Upper lobe of left lung (tissue), 6 donors: ENCODE results near the gene PDLIM5. TPM values are rescaled to one million over a fixed set of nuclear protein-coding genes. Genes with fewer than 3 reads are reported as not detected.

Experiments used
- ATAC-seq, 2 donors: fragments of 200-7000 bp; cut with Tn5 transposase; one replicate each; pipeline ENCODE4 v1.9.1; 2022; ENCODE audit warnings: mild to moderate bottlenecking in 2 of 2, moderate library complexity in 2 of 2; ENCODE audit not compliant: low FRiP score in 2 of 2
- DNase-seq, 2 donors: peaks; one replicate each; pipeline ENCODE4 v3.0.0-alpha.2; 2019 to 2020
- H3K27ac ChIP-seq, 4 donors: fragments of 200-600 bp; sonication (generic); one replicate each; pipeline ENCODE4 v1.5.1; 2016 to 2019
- H3K27me3 ChIP-seq, 4 donors: fragments of 200-600 bp; sonication (generic); one replicate each; pipeline ENCODE4 v1.5.1; 2017 to 2019
- H3K36me3 ChIP-seq, 4 donors: fragments of 200-600 bp; sonication (generic); one replicate each; pipeline ENCODE4 v1.5.1; 2016 to 2019
- H3K4me1 ChIP-seq, 4 donors: fragments of 200-600 bp; sonication (generic); one replicate each; pipeline ENCODE4 v1.5.1; 2018 to 2019
- H3K4me3 ChIP-seq, 4 donors: fragments of 200-600 bp; sonication (generic); one replicate each; pipeline ENCODE4 v1.5.1; 2017 to 2019; ENCODE audit warnings: mild to moderate bottlenecking in 2 of 4, moderate library complexity in 1 of 4
- H3K9me3 ChIP-seq, 4 donors: fragments of 200-600 bp; sonication (generic); one replicate each; pipeline ENCODE4 v1.5.1; 2018 to 2019
- EP300 ChIP-seq, 4 donors: sonication (generic); formaldehyde crosslinking; IDR thresholded peaks; one replicate each; pipeline ENCODE4 v1.5.1; 2017; ENCODE audit warnings: antibody characterized with exemption in 4 of 4, control low read depth in 2 of 4
- POLR2A ChIP-seq, 4 donors: fragments of 450-650 bp; IDR thresholded peaks; one replicate each; pipeline ENCODE4 v1.5.1; 2016 to 2017; ENCODE audit warnings: antibody characterized with exemption in 4 of 4, mild to moderate bottlenecking in 2 of 4
- POLR2AphosphoS5 ChIP-seq, 2 donors: sonication (generic); formaldehyde crosslinking; IDR thresholded peaks; one replicate each; pipeline ENCODE4 v1.5.1; 2017; ENCODE audit warnings: antibody characterized with exemption in 2 of 2
- WGBS, 2 donors: methylation state at CpG; one replicate each; pipeline ENCODE4 v1.1.5; 2017 to 2018; 5-methylcytosine and 5-hydroxymethylcytosine counted together
- total RNA-seq, 6 donors: library from RNA; depleted of rRNA in 4 of 6; stranded (reverse); fragments of >200 nt in 4 of 6; gene quantifications; one replicate each; pipeline versions ENCODE4 v1.1.0 to v1.2.1, GENCODE V29; 2016 to 2021
- TF ChIP-seq, protein P1 (sequence below), 6 experiments: fragments of 450-650 bp in 4 of 6; fragments of 200-600 bp in 2 of 6; sonication (generic) in 2 of 6; IDR thresholded peaks; one replicate each; pipeline ENCODE4 v1.5.1; 2016 to 2019; ENCODE audit warnings: antibody characterized with exemption in 6 of 6
- donor health status: DM: no; HTN: no; CAD: no; lungs with moderate emphysema.
- donor health status: DM: no; HTN: yes; CAD: no; lungs with severe emphysema.

PDLIM5 gene
- total RNA-seq, 6 donors from 2014 or later: 24.1 to 105 (median 73.0) TPM

- ATAC-seq (no peak), DNase-seq (no peak)
- WGBS, 2 donors: 96% methylated on average over 1 of the region's 1 CpG
- Histone ChIP-seq H3K27ac (no peak overlapping the region), H3K9me3 (no peaks in the 10 kb centered on the region), H3K36me3 (no peaks in the 10 kb centered on the region), H3K27me3 (no peaks in the 10 kb centered on the region), H3K4me3 (no peak overlapping the region), H3K4me1 (no peaks in the 10 kb centered on the region)
- TF ChIP-seq EP300 (IDR thresholded peaks at IDR 0.05) (no peak), POLR2AphosphoS5 (IDR thresholded peaks at IDR 0.05) (no peak), POLR2A (IDR thresholded peaks at IDR 0.05) (no peak)
- TF ChIP-seq, protein P1, sequence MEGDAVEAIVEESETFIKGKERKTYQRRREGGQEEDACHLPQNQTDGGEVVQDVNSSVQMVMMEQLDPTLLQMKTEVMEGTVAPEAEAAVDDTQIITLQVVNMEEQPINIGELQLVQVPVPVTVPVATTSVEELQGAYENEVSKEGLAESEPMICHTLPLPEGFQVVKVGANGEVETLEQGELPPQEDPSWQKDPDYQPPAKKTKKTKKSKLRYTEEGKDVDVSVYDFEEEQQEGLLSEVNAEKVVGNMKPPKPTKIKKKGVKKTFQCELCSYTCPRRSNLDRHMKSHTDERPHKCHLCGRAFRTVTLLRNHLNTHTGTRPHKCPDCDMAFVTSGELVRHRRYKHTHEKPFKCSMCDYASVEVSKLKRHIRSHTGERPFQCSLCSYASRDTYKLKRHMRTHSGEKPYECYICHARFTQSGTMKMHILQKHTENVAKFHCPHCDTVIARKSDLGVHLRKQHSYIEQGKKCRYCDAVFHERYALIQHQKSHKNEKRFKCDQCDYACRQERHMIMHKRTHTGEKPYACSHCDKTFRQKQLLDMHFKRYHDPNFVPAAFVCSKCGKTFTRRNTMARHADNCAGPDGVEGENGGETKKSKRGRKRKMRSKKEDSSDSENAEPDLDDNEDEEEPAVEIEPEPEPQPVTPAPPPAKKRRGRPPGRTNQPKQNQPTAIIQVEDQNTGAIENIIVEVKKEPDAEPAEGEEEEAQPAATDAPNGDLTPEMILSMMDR (IDR thresholded peaks at IDR 0.05): no peak
Measured at GRCh38 chr4:94442251-94442650, 9.5 kb upstream of the PDLIM5 start.

DNA sequence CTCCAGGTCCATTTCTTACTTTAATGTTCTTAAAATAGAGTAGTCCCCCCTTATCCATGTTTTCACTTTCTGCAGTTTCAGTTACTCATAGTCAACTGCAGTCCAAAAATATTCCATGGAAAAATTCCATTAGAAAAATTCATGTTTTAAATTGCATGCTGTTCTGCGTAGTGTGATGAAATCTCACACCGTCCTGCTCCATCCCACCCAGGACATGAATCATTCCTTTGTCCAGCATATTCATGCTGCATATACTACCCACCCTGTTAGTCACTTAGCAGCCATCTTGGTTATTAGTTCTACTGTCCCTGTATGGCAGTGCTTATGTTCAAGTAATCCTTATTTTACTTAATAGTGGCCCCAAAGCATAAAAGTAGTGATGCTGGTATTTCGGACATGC is 5.4 kb upstream of the PDLIM5 start:
- no peaks in the 10 kb centered on the region for H3K9me3 ChIP-seq
- TF ChIP-seq, protein P1 (IDR thresholded peaks at IDR 0.05): no peak
- TF ChIP-seq EP300 (IDR thresholded peaks at IDR 0.05): no peak
- TF ChIP-seq POLR2A (IDR thresholded peaks at IDR 0.05): no peak
- no peak for TF ChIP-seq POLR2AphosphoS5 (IDR thresholded peaks at IDR 0.05)
- WGBS, 2 donors: 85 to 87% methylated on average over 3 of the region's 3 CpGs
- H3K36me3 ChIP-seq: no peaks in the 10 kb centered on the region
- no peak for DNase-seq
- H3K4me1 ChIP-seq: peaks cover 6 to 9% (median 6%) of the 10 kb centered on the region in 4 donors
- H3K27me3 ChIP-seq: no peaks in the 10 kb centered on the region
- no peak overlapping the region for H3K27ac ChIP-seq
- peak in 1 of 2 donors; percentile 73 for ATAC-seq
- H3K4me3 ChIP-seq: no peak overlapping the region

DNA sequence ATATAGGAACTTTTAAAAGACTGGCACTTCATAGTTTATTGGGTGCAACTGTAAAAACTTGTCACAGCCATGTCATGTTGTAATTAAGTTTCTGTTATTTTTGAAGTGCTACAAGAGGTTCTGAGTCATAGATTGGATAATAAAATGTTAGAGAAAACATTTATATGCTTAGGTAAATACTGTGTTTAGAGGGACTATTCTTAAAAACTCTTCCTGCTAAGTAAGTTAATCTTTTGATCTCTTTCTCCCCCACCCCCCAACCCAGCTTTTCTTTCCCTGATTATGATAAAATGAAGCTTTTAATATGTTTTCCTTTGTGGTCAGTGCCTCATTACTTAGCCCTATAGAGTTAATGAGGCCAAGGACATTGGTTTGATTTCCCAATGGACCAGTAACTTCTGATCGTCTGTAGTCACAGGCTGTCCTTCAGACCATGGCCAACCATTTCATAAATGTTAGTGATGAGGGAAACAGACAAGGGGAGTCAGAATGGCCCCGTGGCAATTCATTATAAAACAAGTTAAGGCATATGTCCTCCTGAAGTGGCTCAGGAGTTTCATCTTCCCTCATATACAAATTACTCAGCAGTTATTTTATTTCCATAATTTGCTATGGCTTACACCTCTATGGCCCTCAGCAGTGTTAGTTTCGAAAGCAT is 3.9 kb upstream of the PDLIM5 start:
- H3K27ac ChIP-seq: no peak overlapping the region
- TF ChIP-seq POLR2A (IDR thresholded peaks at IDR 0.05) (no peak), EP300 (IDR thresholded peaks at IDR 0.05) (no peak), POLR2AphosphoS5 (IDR thresholded peaks at IDR 0.05) (no peak)
- TF ChIP-seq, protein P1 (IDR thresholded peaks at IDR 0.05): no peak
- ATAC-seq: no peak
- H3K4me1 ChIP-seq: peaks cover 6 to 11% (median 7%) of the 10 kb centered on the region in 4 donors
- no peak overlapping the region for H3K4me3 ChIP-seq
- H3K27me3 ChIP-seq: no peaks in the 10 kb centered on the region
- DNase-seq: no peak
- WGBS, 2 donors: 86 to 91% methylated on average over 3 of the region's 3 CpGs
- H3K9me3 ChIP-seq: no peaks in the 10 kb centered on the region
- H3K36me3 ChIP-seq: no peaks in the 10 kb centered on the region

DNA sequence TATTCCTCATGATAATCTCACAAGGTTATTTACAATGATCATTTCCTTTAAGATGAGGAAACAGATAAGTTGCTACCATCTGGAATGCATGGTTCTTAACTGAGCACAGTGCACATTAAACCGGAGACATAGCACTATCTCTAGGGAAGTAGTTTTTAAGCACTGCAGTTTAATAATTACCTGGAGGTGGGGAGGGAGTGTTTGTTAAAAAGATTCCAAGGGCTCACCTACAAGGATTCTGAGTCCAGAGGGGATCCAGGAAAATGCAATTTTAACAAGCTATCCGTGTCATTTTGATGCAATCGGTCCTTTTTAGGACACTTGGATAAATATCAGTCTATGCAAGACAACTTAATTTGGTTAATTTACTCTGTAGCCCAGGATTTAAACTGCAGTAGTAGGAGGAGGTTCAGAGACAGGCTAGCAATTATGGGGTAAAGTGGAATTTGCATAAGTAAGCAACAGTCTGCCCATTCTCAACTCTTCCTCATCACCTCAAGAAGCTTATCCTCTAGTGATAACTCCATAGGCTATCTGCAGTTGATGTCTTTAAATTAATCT is 2.8 kb upstream of the PDLIM5 start:
- H3K27ac ChIP-seq: no peak overlapping the region
- no peak for DNase-seq
- TF ChIP-seq EP300 (IDR thresholded peaks at IDR 0.05) (no peak), POLR2A (IDR thresholded peaks at IDR 0.05) (no peak), POLR2AphosphoS5 (IDR thresholded peaks at IDR 0.05) (no peak)
- TF ChIP-seq, protein P1 (IDR thresholded peaks at IDR 0.05): no peak
- peaks cover 14 to 21% (median 17%) of the 10 kb centered on the region in 4 donors for H3K4me1 ChIP-seq
- H3K4me3 ChIP-seq: no peak overlapping the region
- no peaks in the 10 kb centered on the region for H3K36me3 ChIP-seq
- H3K27me3 ChIP-seq: no peaks in the 10 kb centered on the region
- WGBS, 2 donors: 36 to 50% methylated on average over 3 of the region's 3 CpGs
- no peaks in the 10 kb centered on the region for H3K9me3 ChIP-seq
- no peak for ATAC-seq
